CD4-positive, alpha-beta T cell treated with Interferon alpha-2 for 1 hour (primary cell): ENCODE measurements around the gene LAMP5.

Experiments used
- DNase-seq, 2 donors: peaks; one replicate each; pipeline ENCODE4 v3.0.0-alpha.2; 2020 to 2022

Gene LAMP5, protein sequence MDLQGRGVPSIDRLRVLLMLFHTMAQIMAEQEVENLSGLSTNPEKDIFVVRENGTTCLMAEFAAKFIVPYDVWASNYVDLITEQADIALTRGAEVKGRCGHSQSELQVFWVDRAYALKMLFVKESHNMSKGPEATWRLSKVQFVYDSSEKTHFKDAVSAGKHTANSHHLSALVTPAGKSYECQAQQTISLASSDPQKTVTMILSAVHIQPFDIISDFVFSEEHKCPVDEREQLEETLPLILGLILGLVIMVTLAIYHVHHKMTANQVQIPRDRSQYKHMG

GRCh38 chr20:9514461-9515213 is at the start of gene LAMP5:
Gene LAMP5, plus strand, starts transcription at chr20:9514590. Its CDS starts 263 bp downstream, at chr20:9514853.
- no peak for DNase-seq

DNA sequence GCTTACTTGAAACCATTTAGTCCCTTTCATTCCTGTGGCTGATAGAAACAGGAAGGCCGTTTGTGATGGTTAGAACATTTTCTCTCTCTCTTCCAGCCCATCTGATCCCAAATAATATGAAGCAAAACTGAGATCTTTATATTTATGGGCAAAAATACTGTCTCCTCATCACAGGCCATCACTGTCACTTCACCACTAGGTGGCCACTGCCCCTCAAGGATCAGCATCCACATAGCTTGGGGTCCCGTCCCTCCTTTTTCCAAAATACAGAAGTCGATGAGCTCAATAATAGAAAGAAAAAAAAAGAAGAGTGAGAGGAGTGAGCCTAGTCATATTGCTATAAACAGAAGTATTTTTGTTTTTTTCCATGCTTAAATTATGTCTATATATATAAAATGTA is 46.4 kb upstream of the LAMP5 start:
- DNase-seq = no peak

- no peak for DNase-seq
Measured at GRCh38 chr20:9474835-9475415, 39.5 kb upstream of the LAMP5 start.

DNA sequence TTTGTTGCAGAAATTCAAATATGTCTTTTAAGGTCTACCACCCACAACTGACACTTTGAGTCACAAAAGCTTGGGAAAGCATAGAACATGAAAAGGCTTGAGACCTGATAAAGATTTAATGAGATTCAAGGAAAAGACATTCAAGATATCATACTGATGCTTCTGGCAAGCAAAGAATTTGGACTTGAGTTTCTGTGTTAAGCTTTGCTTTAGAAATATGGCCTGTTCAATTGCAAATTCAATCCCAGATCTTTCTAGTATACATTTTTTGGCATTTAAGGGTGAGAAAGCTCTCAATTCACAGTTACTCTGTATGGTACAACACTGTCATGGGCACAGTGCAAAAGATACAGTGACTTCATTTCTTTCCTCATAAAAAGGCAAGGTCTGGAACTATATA is 38.9 kb upstream of the LAMP5 start:
- no peak for DNase-seq

GRCh38 chr20:9476174-9476573 is 38.2 kb upstream of the LAMP5 start:
- no peak for DNase-seq

DNA sequence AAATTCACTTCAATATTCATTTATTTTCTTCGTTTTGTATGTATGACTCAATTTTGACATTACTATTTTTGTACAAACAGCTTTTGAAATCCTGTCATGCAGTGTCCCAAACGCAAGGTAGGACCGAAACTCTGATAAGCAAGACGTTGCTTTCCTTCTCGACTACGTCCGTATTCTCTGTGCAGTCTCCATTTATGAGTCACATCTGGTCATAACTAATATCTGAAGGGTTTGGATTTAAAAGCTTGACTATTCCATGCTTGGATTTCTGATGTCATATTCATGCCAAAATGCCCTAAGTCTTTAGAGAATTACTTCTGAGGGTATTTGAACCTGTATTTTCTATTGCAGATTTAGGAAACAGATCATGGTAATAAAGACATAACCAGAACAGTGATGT is 37.8 kb upstream of the LAMP5 start:
- DNase-seq = no peak

DNA sequence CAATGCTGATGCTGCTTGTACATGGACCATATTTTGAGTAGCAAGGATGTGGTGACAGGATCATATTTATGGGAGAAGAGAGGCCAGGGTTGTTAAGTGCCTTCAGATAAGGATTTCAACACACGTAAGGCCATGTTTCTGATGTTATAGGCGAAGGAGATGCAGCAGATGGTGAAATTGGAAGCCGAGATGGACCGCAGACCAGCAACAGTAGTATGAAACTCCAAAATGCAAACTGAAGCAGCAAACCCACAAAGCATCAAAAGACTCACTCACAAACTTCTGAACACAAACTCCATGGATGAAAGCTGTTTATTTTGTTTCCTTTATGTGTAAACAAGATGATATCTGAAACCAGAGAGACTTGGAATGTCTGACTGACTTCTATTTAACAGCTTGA is 35.6 kb upstream of the LAMP5 start:
- no peak for DNase-seq

- no peak for DNase-seq
Measured at GRCh38 chr20:9480066-9480465, 34.3 kb upstream of the LAMP5 start.

- DNase-seq = no peak
Measured at GRCh38 chr20:9482180-9482579, 32.2 kb upstream of the LAMP5 start.

GRCh38 chr20:9483131-9483530 is 31.3 kb upstream of the LAMP5 start:
- no peak for DNase-seq

- no peak for DNase-seq
Measured at GRCh38 chr20:9485614-9486340, 28.6 kb upstream of the LAMP5 start.

- no peak for DNase-seq
Measured at GRCh38 chr20:9487231-9487630, 27.2 kb upstream of the LAMP5 start.

DNA sequence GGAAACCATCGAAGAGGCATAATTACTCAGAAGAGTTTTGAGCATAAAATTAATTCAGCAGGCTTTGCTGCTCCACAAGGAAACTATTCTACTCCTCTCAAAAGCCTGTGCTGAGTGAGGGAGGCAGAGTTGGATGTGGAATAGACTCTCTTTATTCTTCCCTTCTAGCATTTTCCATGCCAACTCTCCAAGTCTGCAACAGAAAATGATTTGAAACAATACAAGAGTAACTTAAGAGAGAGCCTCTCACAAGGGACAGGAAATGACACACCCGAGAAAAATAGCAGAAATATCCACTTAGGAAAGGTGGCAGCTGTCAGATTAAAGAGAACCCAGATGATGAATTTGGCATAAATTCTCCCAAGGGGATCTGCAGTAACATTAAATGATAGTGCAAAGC is 26.3 kb upstream of the LAMP5 start:
- DNase-seq = no peak

DNA sequence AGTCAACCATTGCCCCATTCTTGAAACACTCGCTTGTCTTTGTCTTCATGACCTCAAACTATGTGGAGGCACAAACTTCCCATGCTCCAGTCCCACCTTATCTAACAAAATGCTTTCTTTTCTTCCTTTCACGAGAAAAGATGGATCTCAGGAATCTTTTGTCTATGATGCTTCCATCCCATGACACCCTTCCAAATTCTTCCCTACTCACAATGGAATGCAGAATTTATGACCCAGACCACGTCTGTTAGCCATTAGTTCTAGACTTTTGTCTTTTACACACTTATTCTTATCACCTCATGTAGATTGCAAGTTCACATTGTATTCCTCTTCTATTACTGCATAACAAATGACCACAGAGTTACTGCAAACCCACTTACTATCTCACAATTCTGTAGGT is 24.2 kb upstream of the LAMP5 start:
- DNase-seq = no peak

DNA sequence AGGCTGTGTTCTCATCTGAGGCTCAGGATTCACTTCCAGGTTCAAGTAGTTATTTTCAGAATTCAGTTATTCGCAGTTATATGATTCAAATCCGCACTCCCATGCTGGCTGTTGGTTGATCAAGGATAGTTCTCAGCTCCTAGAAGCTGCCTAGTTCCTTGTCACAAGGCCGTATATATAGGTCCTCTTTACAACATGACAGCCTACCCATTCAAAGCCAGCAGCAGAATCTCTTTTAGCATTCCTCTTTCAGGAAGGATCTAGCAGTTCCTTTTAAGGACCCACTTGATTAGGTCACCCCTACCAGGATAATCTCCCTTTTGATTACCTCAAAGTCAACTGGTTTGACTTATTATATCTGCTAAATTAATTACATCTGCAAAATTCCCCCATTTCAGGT is 23.8 kb upstream of the LAMP5 start:
- DNase-seq = no peak

GRCh38 chr20:9491324-9491723 is 23.1 kb upstream of the LAMP5 start:
- DNase-seq = no peak

- DNase-seq = no peak
Measured at GRCh38 chr20:9492067-9492466, 22.3 kb upstream of the LAMP5 start.

DNA sequence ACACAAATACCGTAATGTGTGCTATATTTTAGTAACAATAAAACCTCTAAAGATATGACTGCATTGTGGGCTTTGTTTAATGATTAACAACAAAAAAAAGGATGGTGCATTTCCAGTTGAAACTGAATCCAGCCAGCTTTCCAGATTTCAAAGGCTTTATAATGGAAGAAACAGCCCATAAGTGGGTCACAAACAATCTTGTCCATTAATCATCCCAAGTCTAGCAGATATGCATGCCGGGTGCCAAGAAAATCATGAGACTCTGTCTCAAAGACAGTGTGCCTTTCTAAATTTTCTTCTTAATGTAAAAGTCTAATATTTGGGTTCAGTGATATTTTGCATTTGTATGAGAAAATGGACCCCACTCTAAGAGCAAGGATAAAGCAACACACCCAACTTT is 20.6 kb upstream of the LAMP5 start:
- no peak for DNase-seq

DNA sequence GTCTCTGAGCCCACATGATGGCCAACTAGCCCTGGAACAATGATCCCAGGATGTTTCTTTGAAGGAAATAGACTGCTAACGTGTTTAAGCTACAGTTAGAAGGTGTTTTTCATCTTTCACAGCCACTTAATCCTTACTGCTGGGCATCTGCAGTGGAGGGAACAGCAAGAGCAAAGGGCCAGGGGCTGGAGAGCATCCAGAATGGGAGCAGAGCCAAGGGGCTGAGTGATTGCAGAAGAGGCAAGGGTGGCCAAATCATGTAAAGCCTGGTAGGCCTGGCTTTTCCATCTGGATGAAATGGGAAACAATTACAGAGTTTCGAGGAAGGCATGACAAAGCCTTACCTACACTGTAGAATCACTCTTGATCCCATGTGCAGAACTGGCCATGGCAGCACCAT is 18.7 kb upstream of the LAMP5 start:
- DNase-seq = no peak

GRCh38 chr20:9496155-9496554 is 18.2 kb upstream of the LAMP5 start:
- no peak for DNase-seq

GRCh38 chr20:9498322-9498721 is 16.1 kb upstream of the LAMP5 start:
- DNase-seq = no peak

DNA sequence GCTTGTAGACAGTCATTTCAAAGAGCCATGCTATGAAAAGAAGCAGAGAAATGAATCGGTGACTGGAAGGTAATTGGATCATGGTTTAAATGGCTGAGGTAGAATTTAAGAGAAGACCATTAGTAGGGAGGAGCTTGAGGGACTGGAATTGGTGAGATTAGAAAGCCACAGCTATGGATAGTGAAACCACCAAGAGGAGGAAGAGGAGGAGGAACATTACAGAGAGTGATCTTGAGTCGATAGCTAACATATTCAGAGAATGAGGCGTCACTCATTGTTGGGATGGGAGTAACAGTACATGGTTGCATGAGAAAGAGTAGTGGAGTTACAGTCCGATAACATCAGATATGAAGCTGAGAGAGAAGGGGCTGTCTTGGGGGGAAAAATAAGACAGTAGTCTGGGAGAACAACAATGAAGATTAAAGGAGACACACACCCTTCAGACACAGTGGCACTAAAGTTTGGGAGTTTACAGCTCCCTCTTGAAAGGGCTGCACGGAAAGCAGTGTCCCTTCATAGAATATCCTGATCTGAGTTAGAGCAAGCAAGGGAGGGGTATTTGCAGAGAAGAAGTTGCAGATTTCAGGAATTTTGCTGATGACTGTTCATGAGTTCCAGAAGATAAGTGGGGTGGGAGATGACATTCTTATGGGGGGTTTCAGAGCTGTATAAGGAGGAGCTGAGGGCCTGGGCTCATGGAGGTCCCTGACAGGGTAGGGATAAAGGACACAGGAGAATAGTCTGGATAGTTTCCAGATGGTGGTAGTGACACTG is 15.1 kb upstream of the LAMP5 start:
- no peak for DNase-seq

- DNase-seq = peak in 1 of 2 donors; percentile 18
Measured at GRCh38 chr20:9500121-9500520, 14.3 kb upstream of the LAMP5 start.
